Activated CD4-positive, CD25-positive, alpha-beta regulatory T cell (primary cell): ENCODE data around the gene LBX2.
"Not testable (repeated sequence)": the region's sequence is repeated elsewhere in the genome, so short reads cannot be mapped to it uniquely, and the experiment has no call there.

Experiments used
- DNase-seq, 4 experiments: peaks; one replicate each; lab custom pipeline; 2025; lab: John Stamatoyannopoulos, UW

The LBX2 gene

GRCh38 chr2:74503506-74504475, 4.4 kb upstream of the LBX2 start:
- no peak for DNase-seq

- DNase-seq = peak in 1 of 4 experiments; percentile 32
Observed at GRCh38 chr2:74502720-74503505, 3.5 kb upstream of the LBX2 start.

GRCh38 chr2:74502147-74502719, 2.8 kb upstream of the LBX2 start:
- no peak for DNase-seq

GRCh38 chr2:74501335-74502071, 2.1 kb upstream of the LBX2 start:
- no peak for DNase-seq

GRCh38 chr2:74500578-74500946, 1.2 kb upstream of the LBX2 start:
- DNase-seq = no peak

GRCh38 chr2:74499940-74500577, 656 bp upstream of the LBX2 start:
- DNase-seq = no peak

GRCh38 chr2:74498500-74499266, 720 bp downstream of the LBX2 start:
- no peak for DNase-seq

GRCh38 chr2:74497777-74498499, 1.5 kb downstream of the LBX2 start:
- DNase-seq = no peak

- DNase-seq = no peak
Observed at GRCh38 chr2:74496997-74497776, 2.2 kb downstream of the LBX2 start.

- no peak for DNase-seq
Observed at GRCh38 chr2:74495440-74495839, 4.0 kb downstream of the LBX2 start.

GRCh38 chr2:74493546-74493945, 5.9 kb downstream of the LBX2 start:
- no peak for DNase-seq

- DNase-seq = no peak
Observed at GRCh38 chr2:74491648-74492544, 7.5 kb downstream of the LBX2 start.

- no peak for DNase-seq
Observed at GRCh38 chr2:74489906-74490305, 9.5 kb downstream of the LBX2 start.

GRCh38 chr2:74488643-74489481, 10.5 kb downstream of the LBX2 start:
- DNase-seq = no peak

- DNase-seq = no peak
Observed at GRCh38 chr2:74486141-74486540, 13.3 kb downstream of the LBX2 start.

- DNase-seq = not testable (repeated sequence)
Observed at GRCh38 chr2:74483675-74484164, 15.7 kb downstream of the LBX2 start.
